Uterus (tissue), 2 donors: ENCODE data around the gene ANKH.

ENCODE experiments used
- CTCF ChIP-seq, 4 experiments: fragments of 200-600 bp in 2 of 4; fragments of 450-650 bp in 2 of 4; sonication (generic) in 2 of 4; IDR thresholded peaks; one replicate each; pipeline ENCODE4 v1.5.1; 2016 to 2019; ENCODE audit warnings: antibody characterized with exemption in 4 of 4, mild to moderate bottlenecking in 2 of 4, moderate library complexity in 1 of 4
- POLR2A ChIP-seq, 2 donors: fragments of 450-650 bp; IDR thresholded peaks; one replicate each; pipeline ENCODE4 v1.6.1; 2016; ENCODE audit warnings: antibody characterized with exemption in 2 of 2, mild to moderate bottlenecking in 1 of 2, moderate library complexity in 1 of 2

- TF ChIP-seq CTCF (IDR thresholded peaks at IDR 0.05) (no peak), POLR2A (IDR thresholded peaks at IDR 0.05) (no peak)
These were observed 1.0 kb downstream of the ANKH start for GRCh38 chr5:14870337-14871213.
